OCI-LY7 (cell line): ENCODE results near the gene NKX6-2. TPM values are rescaled to one million over a fixed set of nuclear protein-coding genes. Genes with fewer than 3 reads are reported as not detected.

Experiments
- BruUV-seq: library from RNA; stranded (reverse); fragments of 400-500 nt; replicated peaks from 2 replicates; lab custom pipeline; 2021; lab: Mats Ljungman, UMichigan
- CTCF ChIA-PET: fragments of 300-600 bp; sonication (Branson Sonifier 250); formaldehyde crosslinking; loops from one replicate; lab custom pipeline; 2022; ENCODE audit warnings: antibody characterized with exemption; ENCODE audit not compliant: unreplicated experiment; lab: Charles Lee
- POLR2A ChIA-PET: fragments of 300-600 bp; sonication (Branson Sonifier 250); formaldehyde crosslinking; loops from one replicate; lab custom pipeline; 2022; ENCODE audit warnings: antibody characterized with exemption; lab: Charles Lee
- DNase-seq: peaks from one replicate; pipeline ENCODE4 v3.0.0-alpha.2; 2015; ENCODE audit warnings: low spot score
- H2AFZ ChIP-seq: fragments of 200-600 bp; sonication (generic), shearing (Covaris generic); 2 replicates; pipeline ENCODE4 v1.6.1; 2014; ENCODE audit warnings: mild to moderate bottlenecking, antibody characterized with exemption, low read length, moderate library complexity
- H3K27ac ChIP-seq: fragments of 200-600 bp; sonication (generic); 2 replicates; pipeline ENCODE4 v1.5.1; 2014; ENCODE audit warnings: mixed run types, low read depth, mild to moderate bottlenecking, moderate library complexity, low read length, inconsistent platforms; ENCODE audit not compliant: poor library complexity, severe bottlenecking
- H3K36me3 ChIP-seq: fragments of 200-600 bp; sonication (generic); 2 replicates; pipeline ENCODE4 v1.6.1; 2014; ENCODE audit warnings: mild to moderate bottlenecking, antibody characterized with exemption, low read length, moderate library complexity, mixed read lengths; ENCODE audit not compliant: insufficient read depth
- H3K4me1 ChIP-seq: fragments of 200-600 bp; sonication (generic); 2 replicates; pipeline ENCODE4 v1.5.1; 2014; ENCODE audit warnings: mild to moderate bottlenecking, low read length; ENCODE audit not compliant: insufficient read depth, poor library complexity, severe bottlenecking
- H3K4me2 ChIP-seq: fragments of 200-600 bp; sonication (generic); 2 replicates; pipeline ENCODE4 v1.6.1; 2014; ENCODE audit warnings: mild to moderate bottlenecking, low read length
- H3K4me3 ChIP-seq: fragments of 200-600 bp; sonication (generic); 2 replicates; pipeline ENCODE4 v1.5.1; 2014; ENCODE audit warnings: mild to moderate bottlenecking, low read depth, low read length; ENCODE audit not compliant: poor library complexity, severe bottlenecking
- H3K79me2 ChIP-seq: fragments of 200-600 bp; sonication (generic); 2 replicates; pipeline ENCODE4 v1.6.1; 2016; ENCODE audit warnings: low read depth, mild to moderate bottlenecking, low read length, moderate library complexity, mixed read lengths; ENCODE audit not compliant: insufficient read depth
- H3K9me2 ChIP-seq: fragments of 200-600 bp; sonication (generic); 2 replicates; pipeline ENCODE4 v1.6.1; 2016; ENCODE audit warnings: mild to moderate bottlenecking, low read length, mixed read lengths; ENCODE audit not compliant: insufficient read depth
- H3K9me3 ChIP-seq: fragments of 200-600 bp; sonication (generic); 2 replicates; pipeline ENCODE4 v1.6.1; 2014; ENCODE audit warnings: mild to moderate bottlenecking, mixed run types, low read length, mixed read lengths
- H4K20me1 ChIP-seq: fragments of 200-600 bp; sonication (generic); 2 replicates; pipeline ENCODE4 v1.6.1; 2014; ENCODE audit warnings: mild to moderate bottlenecking, antibody characterized with exemption, low read length, moderate library complexity, mixed read lengths; ENCODE audit not compliant: insufficient read depth
- EZH2phosphoT487 ChIP-seq: fragments of 200-600 bp; sonication (generic); IDR thresholded peaks from 2 replicates; pipeline ENCODE4 v1.6.1; 2018; ENCODE audit warnings: low read depth, borderline replicate concordance, mild to moderate bottlenecking, mixed run types, antibody characterized with exemption, low read length, moderate library complexity, mixed read lengths
- intact Hi-C: fragments of 100-400 bp; cut with micrococcal nuclease; formaldehyde crosslinking; loops from one replicate; pipeline ENCODE4 v1.10.0; 2022; ENCODE audit not compliant: unreplicated experiment
- total RNA-seq, 2 experiments: library from RNA; depleted of rRNA in 1 of 2; stranded (reverse); fragments of >200 nt in 1 of 2; shearing (Covaris generic) in 1 of 2; gene quantifications; 2 replicates each; pipeline ENCODE4 v1.2.3, GENCODE V29; 2014 to 2022
- TF ChIP-seq, protein P1 (sequence below): fragments of 200-600 bp; sonication (generic); conservative IDR thresholded peaks from 2 replicates; pipeline ENCODE4 v1.5.1; 2014; ENCODE audit warnings: mild to moderate bottlenecking, antibody characterized with exemption, low read length, moderate library complexity, mixed read lengths

NKX6-2 gene
- total RNA-seq, 2 experiments from 2014 or later, result not detected

DNA sequence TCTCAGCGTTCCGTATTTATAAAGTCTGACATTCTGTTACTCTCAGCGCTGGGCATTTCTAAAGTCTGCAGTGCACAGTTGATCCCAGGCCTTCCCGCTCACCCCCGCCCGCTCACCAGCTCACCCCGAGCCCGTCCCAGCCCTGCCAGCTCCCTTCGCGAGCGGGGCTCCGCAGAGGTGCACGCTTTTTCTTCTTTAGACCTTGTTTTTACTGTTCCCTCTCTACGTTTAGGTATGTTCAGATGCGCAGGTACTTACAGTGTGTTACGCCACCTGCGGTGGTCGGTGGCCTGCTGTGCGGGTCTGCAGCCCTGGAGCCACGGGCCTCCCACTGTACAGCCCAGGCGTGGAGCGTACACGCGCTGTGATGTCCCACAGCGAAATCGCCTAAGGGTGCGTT, 28.8 kb downstream of the NKX6-2 start:
- Histone ChIP-seq H3K9me2 (no peaks in the 10 kb centered on the region), H3K4me3 (no peak overlapping the region), H3K4me2 (no peak overlapping the region), H4K20me1 (no peaks in the 10 kb centered on the region), H3K4me1 (no peaks in the 10 kb centered on the region), H2AFZ (no peak overlapping the region), H3K27ac (no peak overlapping the region), H3K36me3 (no peaks in the 10 kb centered on the region), H3K9me3 (no peaks in the 10 kb centered on the region), H3K79me2 (no peaks in the 10 kb centered on the region)
- ChIA-PET CTCF (no interaction called here), POLR2A (no interaction called here)
- intact Hi-C loops, result no loop called here
- TF ChIP-seq, protein P1, sequence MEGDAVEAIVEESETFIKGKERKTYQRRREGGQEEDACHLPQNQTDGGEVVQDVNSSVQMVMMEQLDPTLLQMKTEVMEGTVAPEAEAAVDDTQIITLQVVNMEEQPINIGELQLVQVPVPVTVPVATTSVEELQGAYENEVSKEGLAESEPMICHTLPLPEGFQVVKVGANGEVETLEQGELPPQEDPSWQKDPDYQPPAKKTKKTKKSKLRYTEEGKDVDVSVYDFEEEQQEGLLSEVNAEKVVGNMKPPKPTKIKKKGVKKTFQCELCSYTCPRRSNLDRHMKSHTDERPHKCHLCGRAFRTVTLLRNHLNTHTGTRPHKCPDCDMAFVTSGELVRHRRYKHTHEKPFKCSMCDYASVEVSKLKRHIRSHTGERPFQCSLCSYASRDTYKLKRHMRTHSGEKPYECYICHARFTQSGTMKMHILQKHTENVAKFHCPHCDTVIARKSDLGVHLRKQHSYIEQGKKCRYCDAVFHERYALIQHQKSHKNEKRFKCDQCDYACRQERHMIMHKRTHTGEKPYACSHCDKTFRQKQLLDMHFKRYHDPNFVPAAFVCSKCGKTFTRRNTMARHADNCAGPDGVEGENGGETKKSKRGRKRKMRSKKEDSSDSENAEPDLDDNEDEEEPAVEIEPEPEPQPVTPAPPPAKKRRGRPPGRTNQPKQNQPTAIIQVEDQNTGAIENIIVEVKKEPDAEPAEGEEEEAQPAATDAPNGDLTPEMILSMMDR, result no peak
- TF ChIP-seq EZH2phosphoT487, result no peak
- no peak for DNase-seq
- BruUV-seq, result no TSS peak

- Histone ChIP-seq H3K27ac (no peak overlapping the region), H3K4me1 (no peaks in the 10 kb centered on the region), H4K20me1 (no peaks in the 10 kb centered on the region), H3K9me2 (no peaks in the 10 kb centered on the region), H2AFZ (no peak overlapping the region), H3K4me2 (no peak overlapping the region), H3K36me3 (no peaks in the 10 kb centered on the region), H3K4me3 (no peak overlapping the region), H3K79me2 (no peaks in the 10 kb centered on the region), H3K9me3 (no peaks in the 10 kb centered on the region)
- BruUV-seq, result no TSS peak
- ChIA-PET POLR2A (no interaction called here), CTCF (no interaction called here)
- TF ChIP-seq, protein P1, result no peak
- TF ChIP-seq EZH2phosphoT487, result no peak
- no peak for DNase-seq
- intact Hi-C loops, result no loop called here
These were observed 29.4 kb downstream of the NKX6-2 start for GRCh38 chr10:132756591-132756990.

- Histone ChIP-seq H3K9me2 (no peaks in the 10 kb centered on the region), H4K20me1 (no peaks in the 10 kb centered on the region), H3K9me3 (no peaks in the 10 kb centered on the region), H3K4me1 (no peaks in the 10 kb centered on the region), H3K79me2 (no peaks in the 10 kb centered on the region), H3K27ac (no peak overlapping the region), H3K36me3 (no peaks in the 10 kb centered on the region), H3K4me3 (no peak overlapping the region), H3K4me2 (no peak overlapping the region), H2AFZ (no peak overlapping the region)
- ChIA-PET POLR2A (no interaction called here), CTCF (no interaction called here)
- intact Hi-C loops, result no loop called here
- no peak for DNase-seq
- TF ChIP-seq, protein P1, result no peak
- TF ChIP-seq EZH2phosphoT487, result no peak
- no TSS peak for BruUV-seq
These were observed 30.7 kb downstream of the NKX6-2 start for GRCh38 chr10:132755166-132755711.
